ENCODE measurements around the gene BRPF3.

DNA sequence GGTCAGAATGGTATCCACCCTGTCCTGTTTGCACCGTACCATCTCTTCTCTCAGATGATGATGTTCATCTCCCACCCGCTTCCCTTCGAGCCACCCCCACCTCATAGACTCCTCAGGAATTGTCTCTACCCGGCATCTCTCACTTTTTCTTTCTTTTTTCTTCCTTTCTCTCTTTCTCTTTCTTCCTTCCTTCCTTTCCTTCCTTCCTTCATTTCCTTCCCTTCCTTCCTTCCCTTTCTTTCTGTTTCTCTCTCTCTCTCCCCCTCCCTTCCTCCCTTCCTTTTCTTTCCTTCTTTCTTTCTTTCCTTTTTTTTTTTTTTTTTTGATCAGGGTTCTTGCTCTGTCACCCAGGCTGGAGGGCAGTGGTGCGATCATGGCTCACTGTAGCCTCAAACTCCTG lies 45.6 kb downstream of the BRPF3 start:
- TF ChIP-seq CTCF (IDR thresholded peaks at IDR 0.05) (no peak), ZFX (IDR thresholded peaks at IDR 0.05; ENCODE audit: borderline replicate concordance) (no peak)
